ENCODE measurements around the gene CENPU. TPM values are rescaled to one million over a fixed set of nuclear protein-coding genes. Genes with fewer than 3 reads are reported as not detected.

The CENPU gene
- total and polyA plus RNA-seq, 3 experiments from 2014 or later: 3.5 to 56.9 (median 54.5) TPM

DNA sequence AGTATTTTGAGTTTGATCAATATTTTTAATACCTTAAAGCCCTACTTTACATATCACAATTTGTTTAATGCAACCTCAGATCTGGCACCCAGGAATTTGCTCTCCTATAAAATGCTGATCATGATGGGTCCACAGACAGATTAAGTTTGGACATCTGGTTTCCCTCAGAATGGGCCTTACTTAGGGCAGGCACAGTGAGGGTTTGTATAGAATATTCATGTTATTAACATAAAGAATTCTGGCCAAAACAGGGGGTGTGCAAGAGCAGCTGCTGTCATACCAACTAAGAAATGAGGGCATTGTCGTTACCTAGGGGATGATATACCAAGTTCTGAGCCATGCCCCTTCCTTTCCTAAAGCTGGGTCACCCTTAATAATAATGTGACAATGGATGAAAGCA lies 37.5 kb upstream of the CENPU start:
- no peaks in the 10 kb centered on the region for H3K9me3 ChIP-seq (ENCODE audit: low read length)
- peaks cover 0 to 55% (median 10%) of the 10 kb centered on the region in 3 donors for H3K36me3 Mint-ChIP-seq
- H3K9me3 Mint-ChIP-seq: no peaks in the 10 kb centered on the region
- ChIA-PET POLR2A (no interaction called here), CTCF (no interaction called here)
- H3K27me3 ChIP-seq (ENCODE audit: insufficient read depth, low read length, poor library complexity, severe bottlenecking): no peaks in the 10 kb centered on the region
- H3K4me1 Mint-ChIP-seq: no peaks in the 10 kb centered on the region
- H3K4me3 ChIP-seq (ENCODE audit: low read length): no peak overlapping the region
- DNase-seq: no peak
- no peak overlapping the region for H3K27ac ChIP-seq (ENCODE audit: low read depth, low read length)
- H3K27ac Mint-ChIP-seq: peak overlapping the region in 1 of 8 donors; percentile 53
- no peaks in the 10 kb centered on the region for H3K4me1 ChIP-seq (ENCODE audit: insufficient read depth, low read length)
- no peak overlapping the region for H3K4me3 Mint-ChIP-seq
- H3K36me3 ChIP-seq (ENCODE audit: insufficient read depth, low read length): peaks cover 6% of the 10 kb centered on the region
- no peaks in the 10 kb centered on the region for H3K27me3 Mint-ChIP-seq

DNA sequence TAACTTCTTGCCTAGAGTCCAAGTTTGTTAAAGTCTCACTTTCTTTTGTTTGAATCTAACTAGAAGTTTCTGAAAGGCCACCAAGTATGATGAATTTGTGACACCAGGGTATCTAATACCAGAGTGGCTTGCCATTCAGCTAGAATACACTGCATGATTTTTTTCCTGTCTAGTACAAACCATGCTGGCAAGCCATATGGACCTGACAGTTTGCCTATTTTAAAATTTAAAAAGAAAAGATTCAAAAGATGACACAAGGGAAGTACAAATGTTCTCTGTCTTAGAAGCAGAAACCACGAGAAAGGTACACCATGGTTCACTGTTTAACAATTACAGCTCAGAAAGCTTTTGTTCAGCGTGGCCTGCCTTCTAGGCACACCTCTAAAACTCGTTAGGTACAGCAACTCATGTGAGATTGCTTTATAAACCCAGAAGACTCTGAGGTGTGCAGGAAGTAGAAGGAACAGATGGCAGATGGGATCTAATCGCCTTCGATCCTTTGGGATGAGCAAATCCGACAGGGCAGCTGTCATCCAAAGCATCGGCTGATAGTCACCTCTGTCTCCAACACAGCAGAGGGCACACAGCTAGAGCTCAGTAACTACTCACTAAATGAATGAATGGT lies 35.4 kb upstream of the CENPU start:
- Mint-ChIP-seq H3K36me3 (peaks cover 0 to 69% (median 20%) of the 10 kb centered on the region in 3 donors), H3K27ac (no peak overlapping the region), H3K9me3 (no peaks in the 10 kb centered on the region), H3K4me1 (no peaks in the 10 kb centered on the region), H3K27me3 (no peaks in the 10 kb centered on the region), H3K4me3 (no peak overlapping the region)
- no peak for DNase-seq
- Histone ChIP-seq H3K27ac (ENCODE audit: low read depth, low read length) (no peak overlapping the region), H3K4me1 (ENCODE audit: insufficient read depth, low read length) (no peaks in the 10 kb centered on the region), H3K4me3 (ENCODE audit: low read length) (no peak overlapping the region), H3K36me3 (ENCODE audit: insufficient read depth, low read length) (peaks cover 7% of the 10 kb centered on the region), H3K9me3 (ENCODE audit: low read length) (no peaks in the 10 kb centered on the region), H3K27me3 (ENCODE audit: insufficient read depth, low read length, poor library complexity, severe bottlenecking) (no peaks in the 10 kb centered on the region)
- CTCF ChIA-PET: no interaction called here
- POLR2A ChIA-PET: no interaction called here

GRCh38 chr4:184768296-184768695 lies 34.4 kb upstream of the CENPU start:
- ChIA-PET CTCF (no interaction called here), POLR2A (no interaction called here)
- Histone ChIP-seq H3K27me3 (ENCODE audit: insufficient read depth, low read length, poor library complexity, severe bottlenecking) (no peaks in the 10 kb centered on the region), H3K4me1 (ENCODE audit: insufficient read depth, low read length) (no peaks in the 10 kb centered on the region), H3K9me3 (ENCODE audit: low read length) (no peaks in the 10 kb centered on the region), H3K36me3 (ENCODE audit: insufficient read depth, low read length) (peaks cover 7% of the 10 kb centered on the region), H3K27ac (ENCODE audit: low read depth, low read length) (no peak overlapping the region), H3K4me3 (ENCODE audit: low read length) (no peak overlapping the region)
- DNase-seq: no peak
- Mint-ChIP-seq H3K36me3 (peaks cover 0 to 60% (median 19%) of the 10 kb centered on the region in 3 donors), H3K4me1 (no peaks in the 10 kb centered on the region), H3K27me3 (no peaks in the 10 kb centered on the region), H3K9me3 (no peaks in the 10 kb centered on the region), H3K4me3 (no peak overlapping the region), H3K27ac (no peak overlapping the region)

GRCh38 chr4:184766446-184766845 lies 32.5 kb upstream of the CENPU start:
- Mint-ChIP-seq H3K9me3 (no peaks in the 10 kb centered on the region), H3K4me1 (peaks cover 9 to 12% (median 11%) of the 10 kb centered on the region in 3 donors), H3K27me3 (no peaks in the 10 kb centered on the region), H3K27ac (no peak overlapping the region), H3K36me3 (peaks cover 0 to 54% (median 19%) of the 10 kb centered on the region in 3 donors), H3K4me3 (no peak overlapping the region)
- Histone ChIP-seq H3K36me3 (ENCODE audit: insufficient read depth, low read length) (peaks cover 7% of the 10 kb centered on the region), H3K27ac (ENCODE audit: low read depth, low read length) (no peak overlapping the region), H3K27me3 (ENCODE audit: insufficient read depth, low read length, poor library complexity, severe bottlenecking) (no peaks in the 10 kb centered on the region), H3K4me3 (ENCODE audit: low read length) (no peak overlapping the region), H3K4me1 (ENCODE audit: insufficient read depth, low read length) (peaks cover 10% of the 10 kb centered on the region), H3K9me3 (ENCODE audit: low read length) (no peaks in the 10 kb centered on the region)
- ChIA-PET POLR2A (no interaction called here), CTCF (no interaction called here)
- no peak for DNase-seq

GRCh38 chr4:184765473-184766340 lies 31.8 kb upstream of the CENPU start:
- no peaks in the 10 kb centered on the region for H3K9me3 ChIP-seq (ENCODE audit: low read length)
- Mint-ChIP-seq H3K36me3 (peaks cover 0 to 54% (median 21%) of the 10 kb centered on the region in 3 donors), H3K4me1 (peaks cover 9 to 13% (median 13%) of the 10 kb centered on the region in 3 donors), H3K27ac (peak overlapping the region in 2 of 8 donors; percentile 7 to 12), H3K4me3 (no peak overlapping the region), H3K9me3 (no peaks in the 10 kb centered on the region), H3K27me3 (no peaks in the 10 kb centered on the region)
- DNase-seq: no peak
- H3K36me3 ChIP-seq (ENCODE audit: insufficient read depth, low read length): peaks cover 7% of the 10 kb centered on the region
- ChIA-PET CTCF (no interaction called here), POLR2A (no interaction called here)
- H3K4me3 ChIP-seq (ENCODE audit: low read length): no peak overlapping the region
- H3K27ac ChIP-seq (ENCODE audit: low read depth, low read length): no peak overlapping the region
- peaks cover 10% of the 10 kb centered on the region for H3K4me1 ChIP-seq (ENCODE audit: insufficient read depth, low read length)
- no peaks in the 10 kb centered on the region for H3K27me3 ChIP-seq (ENCODE audit: insufficient read depth, low read length, poor library complexity, severe bottlenecking)

DNA sequence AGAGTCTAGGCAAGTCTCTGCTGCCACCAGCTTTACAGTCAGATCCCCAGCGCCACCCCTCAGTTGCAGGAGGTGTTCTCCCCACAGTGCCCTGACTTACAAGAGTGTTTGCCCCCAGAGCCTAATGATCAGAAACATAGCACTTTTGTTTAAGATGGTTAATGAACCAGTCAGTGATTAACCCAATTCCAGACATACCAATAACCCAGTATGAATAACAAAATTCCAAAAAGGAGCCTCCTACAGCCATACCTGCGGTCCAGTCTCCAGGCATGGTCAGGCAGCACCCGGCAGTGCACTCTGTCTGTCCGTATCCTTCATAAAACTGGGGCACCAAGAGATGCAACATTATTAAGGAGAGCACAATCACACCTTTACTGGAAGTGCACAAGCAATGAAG lies 30.7 kb upstream of the CENPU start:
- POLR2A ChIA-PET: no interaction called here

DNA sequence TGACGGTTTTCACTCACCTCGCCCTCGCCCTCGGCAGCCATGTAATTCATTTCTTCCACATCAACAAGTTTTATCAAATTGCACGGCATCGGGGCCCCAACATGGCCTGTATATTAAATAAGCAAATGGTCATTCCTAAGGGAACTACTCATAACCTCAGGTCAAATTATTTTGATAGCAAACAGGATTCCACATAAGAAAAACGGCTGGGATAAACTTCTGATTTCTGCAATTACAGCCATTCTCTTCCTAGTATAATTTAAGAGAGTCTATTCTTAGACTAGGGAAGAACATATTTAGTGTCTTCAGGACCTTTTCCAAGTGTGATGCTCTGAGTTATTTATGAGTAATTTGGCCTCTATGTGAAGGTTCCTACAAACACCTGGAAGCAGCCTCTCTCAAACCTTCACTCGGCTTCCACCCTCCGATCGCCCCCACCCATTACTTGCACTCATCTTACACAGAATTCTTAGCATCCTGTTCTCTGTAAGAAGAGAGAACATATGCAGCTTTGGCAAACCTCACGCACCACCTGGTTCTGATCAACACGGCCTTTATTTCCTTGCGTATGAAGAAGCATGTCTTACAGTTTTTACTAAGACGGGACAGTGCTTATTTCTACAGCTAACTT lies 29.4 kb upstream of the CENPU start:
- POLR2A ChIA-PET: interaction anchor here (1.8 kb wide), 1 partner anchor 288 kb away, joined by 5 read pairs; the partner anchor contains the start of gene IRF2
- Mint-ChIP-seq H3K36me3 (peaks cover 13 to 54% (median 28%) of the 10 kb centered on the region in 3 donors), H3K9me3 (no peaks in the 10 kb centered on the region), H3K4me1 (peaks cover 9 to 13% (median 13%) of the 10 kb centered on the region in 3 donors), H3K27me3 (no peaks in the 10 kb centered on the region), H3K4me3 (peak overlapping the region in 1 of 7 donors; percentile 28), H3K27ac (peak overlapping the region in 6 of 8 donors; percentile 1 to 51 (median 20))
- DNase-seq: no peak
- no peaks in the 10 kb centered on the region for H3K27me3 ChIP-seq (ENCODE audit: insufficient read depth, low read length, poor library complexity, severe bottlenecking)
- peaks cover 10% of the 10 kb centered on the region for H3K4me1 ChIP-seq (ENCODE audit: insufficient read depth, low read length)
- CTCF ChIA-PET: interaction anchor here (2.3 kb wide), 1 partner anchor 499 kb away, joined by 7 read pairs; no protein-coding TSS in a partner anchor
- no peak overlapping the region for H3K4me3 ChIP-seq (ENCODE audit: low read length)
- peaks cover 7% of the 10 kb centered on the region for H3K36me3 ChIP-seq (ENCODE audit: insufficient read depth, low read length)
- no peaks in the 10 kb centered on the region for H3K9me3 ChIP-seq (ENCODE audit: low read length)
- H3K27ac ChIP-seq (ENCODE audit: low read depth, low read length): no peak overlapping the region

More for the DNA sequence above, 30.7 kb upstream of the CENPU start:
- Mint-ChIP-seq H3K4me3 (no peak overlapping the region), H3K27me3 (no peaks in the 10 kb centered on the region), H3K27ac (peak overlapping the region in 2 of 8 donors; percentile 27 to 52), H3K9me3 (no peaks in the 10 kb centered on the region), H3K36me3 (peaks cover 8 to 54% (median 26%) of the 10 kb centered on the region in 3 donors), H3K4me1 (peaks cover 9 to 13% (median 13%) of the 10 kb centered on the region in 3 donors)
- CTCF ChIA-PET: interaction anchor here (2.3 kb wide), 1 partner anchor 501 kb away, joined by 7 read pairs; no protein-coding TSS in a partner anchor
- no peaks in the 10 kb centered on the region for H3K9me3 ChIP-seq (ENCODE audit: low read length)
- H3K36me3 ChIP-seq (ENCODE audit: insufficient read depth, low read length): peaks cover 7% of the 10 kb centered on the region
- no peak overlapping the region for H3K4me3 ChIP-seq (ENCODE audit: low read length)
- H3K27ac ChIP-seq (ENCODE audit: low read depth, low read length): no peak overlapping the region
- no peaks in the 10 kb centered on the region for H3K27me3 ChIP-seq (ENCODE audit: insufficient read depth, low read length, poor library complexity, severe bottlenecking)
- H3K4me1 ChIP-seq (ENCODE audit: insufficient read depth, low read length): peaks cover 10% of the 10 kb centered on the region
- DNase-seq: no peak

Measured in CD8-positive, alpha-beta memory T cell (primary cell).